Upper lobe of left lung (tissue), 4 donors: ENCODE measurements around the gene EFR3B.

Source experiments
- POLR2AphosphoS5 ChIP-seq, 2 donors: sonication (generic); formaldehyde crosslinking; IDR thresholded peaks; one replicate each; pipeline ENCODE4 v1.5.1; 2017; ENCODE audit warnings: antibody characterized with exemption in 2 of 2
- TF ChIP-seq, protein P1 (sequence below), 6 experiments: fragments of 450-650 bp in 4 of 6; fragments of 200-600 bp in 2 of 6; sonication (generic) in 2 of 6; IDR thresholded peaks; one replicate each; pipeline ENCODE4 v1.5.1; 2016 to 2019; ENCODE audit warnings: antibody characterized with exemption in 6 of 6

DNA sequence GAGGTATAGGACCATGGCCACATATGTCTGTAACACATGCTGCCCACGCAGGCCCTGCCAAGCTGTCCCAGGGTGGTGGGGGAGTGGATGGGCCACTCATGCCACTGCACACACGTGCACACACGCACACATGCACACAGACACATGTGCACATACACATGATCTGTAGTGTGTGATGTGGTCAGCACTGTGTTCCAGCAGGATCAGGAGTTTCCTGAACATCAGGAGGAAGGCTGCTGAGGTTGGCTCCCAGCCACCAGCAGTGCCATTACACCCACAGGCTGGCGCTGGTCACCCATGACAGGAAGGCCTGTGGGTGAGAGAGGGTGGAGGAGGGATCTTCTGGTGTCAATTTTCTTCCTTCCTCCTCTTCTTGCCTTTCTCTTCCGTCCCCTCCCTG is 81.8 kb downstream of the EFR3B start:
- TF ChIP-seq, protein P1, sequence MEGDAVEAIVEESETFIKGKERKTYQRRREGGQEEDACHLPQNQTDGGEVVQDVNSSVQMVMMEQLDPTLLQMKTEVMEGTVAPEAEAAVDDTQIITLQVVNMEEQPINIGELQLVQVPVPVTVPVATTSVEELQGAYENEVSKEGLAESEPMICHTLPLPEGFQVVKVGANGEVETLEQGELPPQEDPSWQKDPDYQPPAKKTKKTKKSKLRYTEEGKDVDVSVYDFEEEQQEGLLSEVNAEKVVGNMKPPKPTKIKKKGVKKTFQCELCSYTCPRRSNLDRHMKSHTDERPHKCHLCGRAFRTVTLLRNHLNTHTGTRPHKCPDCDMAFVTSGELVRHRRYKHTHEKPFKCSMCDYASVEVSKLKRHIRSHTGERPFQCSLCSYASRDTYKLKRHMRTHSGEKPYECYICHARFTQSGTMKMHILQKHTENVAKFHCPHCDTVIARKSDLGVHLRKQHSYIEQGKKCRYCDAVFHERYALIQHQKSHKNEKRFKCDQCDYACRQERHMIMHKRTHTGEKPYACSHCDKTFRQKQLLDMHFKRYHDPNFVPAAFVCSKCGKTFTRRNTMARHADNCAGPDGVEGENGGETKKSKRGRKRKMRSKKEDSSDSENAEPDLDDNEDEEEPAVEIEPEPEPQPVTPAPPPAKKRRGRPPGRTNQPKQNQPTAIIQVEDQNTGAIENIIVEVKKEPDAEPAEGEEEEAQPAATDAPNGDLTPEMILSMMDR (IDR thresholded peaks at IDR 0.05), result no peak
- TF ChIP-seq POLR2AphosphoS5 (IDR thresholded peaks at IDR 0.05), result no peak
